Lower lobe of right lung (tissue), 2 donors: ENCODE results near the gene COL18A1. TPM values are rescaled to one million over a fixed set of nuclear protein-coding genes. Genes with fewer than 3 reads are reported as not detected.
A peak's percentile ranks its signal among the peaks of the same experiment; 100 is the strongest.
"Not testable (repeated sequence)": the region's sequence is repeated elsewhere in the genome, so short reads cannot be mapped to it uniquely, and the experiment has no call there.

Experiments used
- ATAC-seq, 2 donors: fragments of 200-7000 bp; cut with Tn5 transposase; one replicate each; pipeline ENCODE4 v1.9.1; 2020 to 2022; ENCODE audit warnings: mild to moderate bottlenecking in 2 of 2, moderate library complexity in 2 of 2
- DNase-seq: peaks from one replicate; pipeline ENCODE4 v3.0.0-alpha.2; 2020
- H3K27ac ChIP-seq: fragments of 200-600 bp; one replicate; pipeline ENCODE4 v1.8.0; 2022
- H3K27me3 ChIP-seq: fragments of 200-600 bp; one replicate; pipeline ENCODE4 v1.8.0; 2022; ENCODE audit warnings: low read depth
- H3K36me3 ChIP-seq: fragments of 200-600 bp; one replicate; pipeline ENCODE4 v1.8.0; 2022; ENCODE audit warnings: mild to moderate bottlenecking
- H3K4me1 ChIP-seq: fragments of 200-600 bp; one replicate; pipeline ENCODE4 v1.8.0; 2022
- H3K4me3 ChIP-seq: fragments of 200-600 bp; one replicate; pipeline ENCODE4 v1.8.0; 2022; ENCODE audit warnings: mild to moderate bottlenecking
- H3K9me3 ChIP-seq: fragments of 200-600 bp; one replicate; pipeline ENCODE4 v1.8.0; 2022
- intact Hi-C: fragments of 100-400 bp; cut with DNase I; formaldehyde crosslinking; loops from one replicate; pipeline ENCODE4 v1.11.0; 2022
- total RNA-seq: library from RNA; stranded (reverse); fragmentation: NEBNext Ultra II Directional; extraction: Animal tissue kit (Norgen Biotek cat#: 25700); gene quantifications from one replicate; pipeline ENCODE4 v1.2.1, GENCODE V29; 2021
- TF ChIP-seq, protein P1 (sequence below): fragments of 200-600 bp; IDR thresholded peaks from one replicate; pipeline ENCODE4 v1.8.0; 2022; ENCODE audit warnings: antibody characterized with exemption, mild to moderate bottlenecking
- donor health status: DM: no; HTN: yes; CAD: no; lungs with severe emphysema.

The COL18A1 gene
- total RNA-seq, 1 donor from 2014 or later: 45.1 TPM

DNA sequence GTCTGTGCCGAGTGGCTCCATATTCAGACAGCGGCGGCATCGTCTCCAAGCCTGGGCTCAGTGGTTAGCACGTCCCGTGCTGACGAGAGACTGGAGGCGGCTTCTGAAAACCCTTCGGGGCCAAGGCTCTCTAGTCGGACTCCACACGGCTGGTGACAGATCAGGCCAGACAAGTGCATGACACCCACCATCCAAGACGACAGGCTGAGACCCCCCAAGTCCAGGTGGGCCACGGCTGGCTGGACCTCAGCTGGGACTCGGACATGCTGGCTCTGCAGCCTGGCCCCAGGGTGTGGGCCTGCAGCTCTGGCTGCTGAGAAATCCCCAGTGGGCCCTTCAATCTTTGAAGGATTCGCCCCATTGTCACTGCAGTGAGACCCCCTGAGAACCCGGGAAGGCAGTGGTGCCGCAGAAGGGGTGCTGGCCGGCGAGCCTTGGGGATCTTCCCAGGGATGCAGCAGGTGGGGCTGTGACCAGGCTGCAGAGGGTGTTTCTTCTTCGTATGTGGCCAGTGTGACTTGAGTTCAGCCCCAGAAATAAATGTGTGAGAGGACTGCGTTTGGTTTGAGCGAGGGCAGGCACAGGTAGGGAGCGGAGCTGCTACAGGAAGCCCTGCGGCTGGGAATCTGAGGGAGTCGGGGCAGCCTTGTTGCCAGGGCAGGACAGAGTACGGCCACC, 153.2 kb downstream of the COL18A1 start:
- intact Hi-C loops: no loop called here
- no peak for ATAC-seq
- H3K27me3 ChIP-seq: no peaks in the 10 kb centered on the region
- H3K4me1 ChIP-seq: peaks cover 5% of the 10 kb centered on the region
- H3K36me3 ChIP-seq: no peaks in the 10 kb centered on the region
- no peak overlapping the region for H3K4me3 ChIP-seq
- peak; percentile 36 for DNase-seq
- no peaks in the 10 kb centered on the region for H3K9me3 ChIP-seq
- no peak overlapping the region for H3K27ac ChIP-seq
- TF ChIP-seq, protein P1, sequence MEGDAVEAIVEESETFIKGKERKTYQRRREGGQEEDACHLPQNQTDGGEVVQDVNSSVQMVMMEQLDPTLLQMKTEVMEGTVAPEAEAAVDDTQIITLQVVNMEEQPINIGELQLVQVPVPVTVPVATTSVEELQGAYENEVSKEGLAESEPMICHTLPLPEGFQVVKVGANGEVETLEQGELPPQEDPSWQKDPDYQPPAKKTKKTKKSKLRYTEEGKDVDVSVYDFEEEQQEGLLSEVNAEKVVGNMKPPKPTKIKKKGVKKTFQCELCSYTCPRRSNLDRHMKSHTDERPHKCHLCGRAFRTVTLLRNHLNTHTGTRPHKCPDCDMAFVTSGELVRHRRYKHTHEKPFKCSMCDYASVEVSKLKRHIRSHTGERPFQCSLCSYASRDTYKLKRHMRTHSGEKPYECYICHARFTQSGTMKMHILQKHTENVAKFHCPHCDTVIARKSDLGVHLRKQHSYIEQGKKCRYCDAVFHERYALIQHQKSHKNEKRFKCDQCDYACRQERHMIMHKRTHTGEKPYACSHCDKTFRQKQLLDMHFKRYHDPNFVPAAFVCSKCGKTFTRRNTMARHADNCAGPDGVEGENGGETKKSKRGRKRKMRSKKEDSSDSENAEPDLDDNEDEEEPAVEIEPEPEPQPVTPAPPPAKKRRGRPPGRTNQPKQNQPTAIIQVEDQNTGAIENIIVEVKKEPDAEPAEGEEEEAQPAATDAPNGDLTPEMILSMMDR: no peak

DNA sequence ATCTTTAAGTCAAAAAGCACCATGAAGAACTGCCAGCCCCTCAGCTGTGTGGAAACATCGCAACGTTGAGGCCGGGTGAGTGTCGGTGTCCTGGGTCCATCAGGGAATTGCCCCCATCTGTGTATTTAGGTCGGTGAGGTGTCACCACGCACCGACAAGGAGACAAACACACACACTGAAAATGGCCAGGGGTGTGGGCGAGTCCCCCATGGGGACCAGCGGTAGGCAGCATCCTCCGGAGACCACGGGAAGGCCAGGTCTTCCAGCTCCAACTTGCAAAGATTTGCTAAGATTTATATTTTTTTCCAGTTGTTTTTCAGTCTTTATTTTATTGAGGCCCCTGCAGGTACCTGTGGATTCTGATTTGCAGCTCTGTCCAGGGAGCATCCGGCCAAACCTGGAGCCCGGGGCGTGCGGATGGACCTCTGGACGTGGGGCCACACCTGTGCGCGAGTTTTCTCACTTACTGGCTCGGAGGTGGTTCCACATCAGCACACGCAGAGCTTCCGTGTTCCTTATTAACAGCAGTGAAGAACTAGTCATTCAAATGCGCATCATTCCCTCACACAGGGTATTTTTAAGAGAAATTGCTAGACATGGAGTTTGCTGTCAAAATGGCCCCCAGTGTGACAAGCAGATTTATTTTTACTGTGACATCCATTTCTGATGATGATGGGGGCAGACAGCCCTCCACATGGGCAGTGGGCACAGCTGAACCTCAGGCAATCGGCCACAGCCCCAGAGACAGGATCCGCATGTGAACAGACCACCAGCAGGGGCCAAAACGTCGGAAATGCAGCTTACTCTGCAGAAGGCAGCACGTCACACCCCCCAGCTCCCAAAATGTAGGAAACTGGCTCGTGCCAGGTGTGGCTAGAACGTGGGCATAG, 154.5 kb downstream of the COL18A1 start:
- H3K9me3 ChIP-seq: no peaks in the 10 kb centered on the region
- TF ChIP-seq, protein P1: no peak
- peaks cover 5% of the 10 kb centered on the region for H3K4me1 ChIP-seq
- DNase-seq (peak; percentile 27), ATAC-seq (no peak)
- H3K27me3 ChIP-seq: no peaks in the 10 kb centered on the region
- H3K27ac ChIP-seq: no peak overlapping the region
- H3K36me3 ChIP-seq: no peaks in the 10 kb centered on the region
- intact Hi-C loops: no loop called here
- no peak overlapping the region for H3K4me3 ChIP-seq

DNA sequence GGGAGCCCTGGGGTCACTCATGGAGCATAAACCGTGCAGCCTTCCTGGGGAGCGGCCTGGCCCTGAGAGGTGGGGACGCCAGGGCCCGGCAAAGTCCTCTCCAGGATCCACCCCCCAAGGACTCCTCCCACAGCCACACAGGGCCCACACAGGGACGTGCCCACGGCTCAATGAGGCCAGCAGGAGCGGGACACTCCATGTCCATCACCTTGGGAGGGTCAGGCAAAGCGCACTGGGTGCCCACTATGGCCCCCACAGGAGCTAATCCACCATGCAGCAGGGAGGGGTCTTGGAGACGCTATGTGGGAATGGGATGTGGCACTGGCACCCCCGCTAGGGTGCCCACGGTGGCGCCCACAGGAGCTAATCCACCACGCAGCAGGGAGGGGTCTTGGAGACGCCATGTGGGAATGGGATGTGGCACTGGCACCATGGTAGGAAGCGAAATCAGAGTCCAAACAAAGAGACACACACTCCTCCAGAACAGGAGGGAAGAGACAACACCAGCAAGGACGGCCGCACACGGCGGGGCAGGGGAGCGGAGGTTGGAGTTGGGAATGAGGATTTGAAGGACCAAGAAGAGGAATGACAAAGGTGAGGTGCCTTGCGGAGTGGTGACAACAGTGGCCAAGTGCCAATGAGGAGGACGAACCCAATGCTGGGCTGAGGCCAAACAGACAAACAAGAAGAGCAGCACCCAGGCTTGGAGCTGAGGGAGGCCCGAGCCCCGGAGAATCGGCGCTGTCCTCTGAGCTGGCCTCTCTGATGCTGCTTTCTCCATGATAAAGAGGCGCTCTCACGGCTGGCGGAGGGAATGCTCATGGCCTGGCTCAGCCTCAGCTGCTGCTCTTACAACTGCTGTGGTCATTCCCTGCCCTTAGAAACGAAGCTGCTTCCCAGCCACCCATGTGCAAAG, 155.4 kb downstream of the COL18A1 start:
- intact Hi-C loops: no loop called here
- Histone ChIP-seq H3K9me3 (no peaks in the 10 kb centered on the region), H3K4me1 (peaks cover 5% of the 10 kb centered on the region), H3K36me3 (no peaks in the 10 kb centered on the region), H3K27ac (no peak overlapping the region), H3K4me3 (peak overlapping the region; percentile 47), H3K27me3 (no peaks in the 10 kb centered on the region)
- peak in 1 of 2 donors; percentile 23 for ATAC-seq
- peak; percentile 43 for DNase-seq
- TF ChIP-seq, protein P1: no peak

DNA sequence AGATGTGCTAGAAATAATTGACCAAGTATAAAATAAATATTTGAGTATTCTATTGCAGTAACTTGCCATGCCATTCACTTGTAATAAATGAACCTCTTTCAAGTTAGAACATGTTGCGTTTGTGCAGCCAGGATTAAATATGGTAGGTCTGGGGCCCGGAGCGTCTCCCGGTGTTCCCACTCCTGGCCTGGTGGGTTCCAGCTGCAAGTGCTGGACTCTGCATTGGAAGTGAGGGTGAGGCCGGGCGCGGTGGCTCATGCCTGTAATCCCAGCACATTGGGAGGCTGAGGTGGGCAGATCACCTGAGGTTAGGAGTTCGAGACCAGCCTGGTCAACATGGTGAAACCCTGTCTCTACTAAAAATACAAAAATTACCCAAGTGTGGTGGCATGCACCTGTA, 156.3 kb downstream of the COL18A1 start:
- H3K27me3 ChIP-seq, H3K27ac ChIP-seq, H3K9me3 ChIP-seq, H3K36me3 ChIP-seq, ATAC-seq, H3K4me1 ChIP-seq, intact Hi-C loops: not testable (repeated sequence)
- H3K4me3 ChIP-seq: peak overlapping the region; percentile 47
- DNase-seq: peak; percentile 42

DNA sequence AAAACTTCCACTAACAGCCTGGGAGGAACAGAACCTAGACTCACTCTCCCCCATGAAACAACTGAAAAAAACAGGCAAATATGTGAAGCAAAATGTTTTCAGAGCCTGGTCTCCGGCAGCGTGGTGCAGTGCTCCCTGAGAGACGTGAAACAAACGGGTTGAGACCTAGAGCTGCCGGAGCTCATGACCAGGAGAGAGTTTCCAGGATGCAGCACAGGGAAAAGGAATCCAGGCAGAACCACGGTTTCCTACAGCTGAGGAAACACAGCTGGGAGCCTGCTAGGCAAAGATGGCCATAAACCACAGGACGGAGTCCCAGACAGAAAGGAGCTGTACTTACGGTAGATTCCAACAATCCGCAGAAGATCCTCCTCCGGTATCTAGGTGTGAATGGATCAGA, 157.4 kb downstream of the COL18A1 start:
- DNase-seq (no peak), ATAC-seq (peak; percentile 7 to 21)
- H3K27me3 ChIP-seq: no peaks in the 10 kb centered on the region
- H3K36me3 ChIP-seq: no peaks in the 10 kb centered on the region
- H3K27ac ChIP-seq: peak overlapping the region; percentile 64
- TF ChIP-seq, protein P1: no peak
- H3K4me1 ChIP-seq: no peaks in the 10 kb centered on the region
- intact Hi-C loops: no loop called here
- peak overlapping the region; percentile 47 for H3K4me3 ChIP-seq
- H3K9me3 ChIP-seq: no peaks in the 10 kb centered on the region
